ENCODE data around the gene CLRN3.

CLRN3 gene, protein sequence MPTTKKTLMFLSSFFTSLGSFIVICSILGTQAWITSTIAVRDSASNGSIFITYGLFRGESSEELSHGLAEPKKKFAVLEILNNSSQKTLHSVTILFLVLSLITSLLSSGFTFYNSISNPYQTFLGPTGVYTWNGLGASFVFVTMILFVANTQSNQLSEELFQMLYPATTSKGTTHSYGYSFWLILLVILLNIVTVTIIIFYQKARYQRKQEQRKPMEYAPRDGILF

DNA sequence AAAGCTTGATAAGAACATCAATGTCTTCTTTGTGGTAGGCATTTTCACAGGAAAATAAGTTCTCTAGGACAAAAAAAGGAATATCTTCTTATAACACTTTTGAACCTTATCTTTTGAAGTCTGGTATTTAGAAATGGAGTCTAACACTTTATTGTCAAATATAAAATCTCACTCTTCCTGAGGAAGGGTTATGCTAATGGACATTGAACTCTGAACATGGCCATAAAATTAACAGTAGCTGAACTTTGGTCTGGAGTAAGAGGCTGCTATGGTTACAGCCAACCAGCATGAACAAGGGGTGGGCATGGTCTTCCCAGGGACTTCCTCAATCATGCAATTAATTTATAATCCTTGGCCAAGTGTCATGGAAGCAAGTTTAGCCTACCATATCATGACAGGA, at the start of gene CLRN3:
Gene CLRN3, minus strand, starts transcription at position 199 of the 400 bp plus-strand sequence. Its CDS starts 157 bp downstream, at position 42.
- no peak for DNase-seq (ENCODE audit: low spot score)

DNA sequence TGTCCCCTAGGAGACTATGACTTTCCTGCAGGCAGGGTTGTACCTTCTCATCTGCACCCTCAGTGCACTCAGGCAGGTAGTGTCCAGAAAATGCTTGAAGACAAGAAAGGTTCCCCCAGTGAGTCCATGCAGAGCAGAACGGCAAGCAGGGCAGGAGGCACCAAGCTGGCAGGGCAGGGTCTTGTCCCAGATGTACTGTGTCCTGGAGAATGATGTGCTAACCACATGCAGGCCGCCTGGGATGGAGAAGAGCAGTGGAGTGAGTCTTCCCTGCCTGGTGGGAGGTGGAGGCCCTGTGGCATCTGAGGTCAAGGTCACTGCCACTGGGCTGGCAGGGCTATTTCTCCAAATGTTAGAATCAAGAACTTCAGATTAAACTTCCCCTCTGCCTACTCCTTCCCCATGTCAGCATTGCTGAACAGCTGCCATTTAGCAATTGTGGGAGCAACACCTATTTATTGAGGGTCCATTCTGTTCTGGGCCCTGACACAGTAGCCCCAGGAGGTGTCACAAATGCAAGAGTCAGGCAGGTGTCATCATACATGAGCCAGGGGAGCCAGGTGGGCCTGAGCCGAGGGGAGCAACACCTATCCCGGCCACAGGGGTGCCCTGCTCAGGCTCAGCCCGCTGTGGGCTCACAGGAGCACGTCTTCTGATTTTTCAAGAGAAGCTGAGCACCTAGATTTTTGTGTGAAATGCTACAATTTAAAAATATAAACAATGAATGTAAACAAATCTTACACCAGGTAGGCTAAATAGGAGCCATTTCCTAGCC, 48.3 kb upstream of the CLRN3 start:
- DNase-seq (ENCODE audit: low spot score), result no peak

DNA sequence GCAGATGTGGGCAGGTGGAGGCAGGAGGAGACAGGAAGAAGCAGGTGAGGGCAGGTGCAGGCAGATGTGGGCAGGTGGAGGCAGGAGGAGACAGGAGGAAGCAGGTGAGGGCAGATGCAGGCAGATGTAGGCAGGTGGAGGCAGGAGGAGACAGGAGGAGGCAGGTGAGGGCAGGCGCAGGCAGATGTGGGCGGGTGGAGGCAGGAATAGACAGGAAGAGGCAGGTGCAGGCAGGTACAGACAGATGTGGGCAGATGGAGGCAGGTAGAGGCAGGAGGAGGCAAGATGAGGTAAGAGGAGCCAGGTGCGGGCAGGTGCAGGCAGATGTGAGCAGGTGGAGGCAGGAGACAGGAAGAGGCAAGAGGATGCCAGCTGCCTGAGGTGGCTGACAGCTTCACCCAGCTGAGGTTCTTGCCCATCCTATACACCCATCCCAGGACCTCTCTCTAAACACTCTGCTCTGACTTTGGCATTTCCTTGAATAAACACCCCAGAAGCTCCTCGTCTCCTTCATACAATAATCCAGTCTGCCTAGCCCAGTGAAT, 47.1 kb upstream of the CLRN3 start:
- DNase-seq (ENCODE audit: low spot score), result no peak

DNA sequence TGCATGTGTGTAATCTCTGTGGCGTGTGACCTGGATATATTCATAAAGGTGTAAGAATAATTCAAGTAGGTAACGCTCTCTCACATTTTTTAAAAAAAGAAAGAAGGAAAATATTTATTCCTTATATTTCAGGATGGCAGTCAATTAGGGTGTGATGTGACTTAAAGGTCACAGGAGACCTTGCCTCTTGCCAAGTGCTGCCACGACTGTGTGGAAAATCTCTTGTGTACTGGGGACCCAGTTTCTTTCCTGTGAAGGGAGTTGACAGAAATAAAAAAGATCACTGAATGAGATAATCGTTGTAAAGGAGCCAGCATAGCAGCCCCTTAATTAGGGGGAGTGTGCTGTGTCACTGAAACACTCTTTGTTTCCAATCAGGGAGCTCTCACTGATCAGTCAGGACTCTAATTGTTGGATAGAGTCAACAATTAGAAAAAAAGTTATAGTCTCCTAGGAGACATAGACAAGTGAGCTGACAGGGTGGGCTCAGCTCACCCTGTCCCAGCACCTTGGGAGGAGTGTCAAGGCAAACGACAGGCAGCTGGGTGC, 45.2 kb upstream of the CLRN3 start:
- peak; percentile 40 for DNase-seq (ENCODE audit: low spot score)

DNA sequence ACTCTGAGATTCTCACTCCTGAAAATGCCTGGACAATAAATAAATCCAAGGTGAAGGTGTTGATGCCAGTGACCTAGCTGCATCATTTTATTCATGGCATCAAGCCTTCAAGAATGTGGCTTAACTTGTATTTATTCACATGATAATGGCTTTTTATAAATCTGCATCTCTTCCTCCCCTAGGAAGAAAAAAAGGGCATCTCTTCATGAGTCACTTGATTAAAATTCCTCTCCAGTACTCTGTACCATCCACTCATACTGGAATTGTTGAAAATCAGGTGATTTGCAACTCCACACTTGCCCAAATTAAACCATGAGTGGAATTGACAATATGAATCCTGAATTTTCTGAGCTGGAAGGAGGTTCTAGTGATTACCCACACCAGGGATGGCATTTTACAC, 44.3 kb upstream of the CLRN3 start:
- DNase-seq (ENCODE audit: low spot score), result no peak

DNA sequence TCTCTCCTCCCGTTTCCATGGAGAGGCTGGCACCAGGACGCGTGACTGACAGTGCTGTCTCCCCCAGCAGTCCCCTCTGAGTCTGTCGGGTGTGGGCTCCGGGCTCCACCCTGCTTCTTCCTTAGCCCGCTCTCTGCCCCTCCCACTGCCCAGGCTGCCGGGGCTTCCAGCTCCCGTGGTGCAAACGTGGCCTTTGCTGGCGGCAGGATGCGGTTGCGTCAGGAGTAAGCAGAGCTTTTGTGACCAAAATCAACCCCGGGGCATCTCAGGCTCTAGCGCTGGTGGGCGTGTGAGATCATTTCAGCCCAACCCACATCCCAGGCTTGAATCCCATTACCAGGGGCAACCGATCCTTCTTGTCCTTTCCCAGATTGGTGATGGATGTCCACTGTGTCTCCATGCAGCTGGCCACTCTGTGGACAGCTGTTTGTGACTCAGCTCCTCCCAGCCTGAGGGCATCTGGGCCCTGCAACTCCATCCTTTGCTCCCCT, 42.4 kb upstream of the CLRN3 start:
- DNase-seq (ENCODE audit: low spot score), result peak; percentile 43

DNA sequence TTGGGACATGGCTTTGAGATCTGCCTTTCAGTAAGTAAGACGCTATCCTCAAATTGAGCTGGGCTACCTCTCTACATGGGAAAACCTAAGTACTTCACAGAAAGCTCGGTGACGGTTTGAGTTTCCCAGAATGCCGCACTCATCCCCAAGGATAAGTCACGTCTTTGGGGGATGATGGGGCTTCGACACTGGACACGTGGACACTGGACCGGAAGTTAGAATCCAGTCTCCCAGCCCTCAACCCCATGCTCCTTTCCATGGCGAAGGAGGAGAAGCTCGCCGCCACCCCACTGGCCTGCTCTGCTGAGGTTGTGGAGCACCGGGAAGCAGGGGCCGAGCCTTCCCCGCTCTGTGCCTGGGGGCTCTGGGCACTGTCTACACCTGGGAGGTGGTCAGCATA, 41.6 kb upstream of the CLRN3 start:
- no peak for DNase-seq (ENCODE audit: low spot score)

DNA sequence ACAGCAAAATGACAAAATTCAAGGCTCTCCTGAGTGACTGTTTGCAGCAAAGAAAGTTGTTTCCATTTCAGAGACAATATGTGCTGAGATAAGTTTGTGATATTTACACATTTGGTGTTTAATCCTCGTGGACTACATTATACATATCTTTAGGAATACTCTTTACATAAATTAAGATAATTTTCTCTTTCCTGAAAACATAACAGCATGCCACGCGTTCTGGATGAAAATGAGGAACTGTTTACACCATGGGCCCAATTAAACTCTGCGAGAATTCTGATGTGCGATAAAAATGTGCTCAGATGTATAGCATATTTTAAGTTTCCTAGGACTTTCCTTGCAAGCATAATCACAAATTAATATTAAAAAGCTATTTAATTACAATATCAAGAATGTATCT, 40.5 kb upstream of the CLRN3 start:
- no peak for DNase-seq (ENCODE audit: low spot score)

DNA sequence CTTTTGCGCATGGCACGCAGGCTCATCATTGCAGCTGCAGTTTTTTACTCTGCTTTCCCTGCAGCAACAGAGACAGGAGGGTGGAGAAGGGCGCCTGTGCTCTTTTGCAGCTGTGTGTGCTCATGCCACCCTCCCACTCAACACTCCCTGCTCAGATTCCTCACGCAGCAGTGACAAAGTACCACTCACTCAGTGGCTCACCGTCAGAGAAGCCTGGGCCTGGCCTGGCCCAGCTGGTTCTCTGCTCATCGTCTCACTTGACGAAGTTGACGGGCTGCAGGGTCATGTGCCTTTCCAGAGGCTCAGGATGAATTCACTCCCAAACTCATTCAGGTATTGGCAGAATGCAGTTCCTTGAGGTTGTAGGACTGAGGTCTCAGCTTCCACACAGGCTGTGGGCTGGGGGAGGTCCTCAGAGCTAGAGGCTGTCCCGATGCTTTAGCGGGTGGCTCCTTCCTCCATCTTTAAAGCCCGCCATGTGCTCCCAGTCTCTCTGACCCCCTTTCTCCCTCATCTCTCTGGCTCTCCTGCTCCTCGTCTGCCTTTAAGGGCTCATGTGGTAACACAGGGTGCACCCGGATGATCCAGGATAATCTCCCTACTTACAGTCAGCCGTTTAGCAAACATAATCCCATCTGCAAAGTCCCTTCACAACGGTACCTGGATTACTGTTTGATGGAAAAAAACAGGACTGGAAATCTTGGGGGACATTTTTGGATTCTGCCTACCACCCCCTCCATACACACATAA, 40.0 kb upstream of the CLRN3 start:
- DNase-seq (ENCODE audit: low spot score), result peak; percentile 33

DNA sequence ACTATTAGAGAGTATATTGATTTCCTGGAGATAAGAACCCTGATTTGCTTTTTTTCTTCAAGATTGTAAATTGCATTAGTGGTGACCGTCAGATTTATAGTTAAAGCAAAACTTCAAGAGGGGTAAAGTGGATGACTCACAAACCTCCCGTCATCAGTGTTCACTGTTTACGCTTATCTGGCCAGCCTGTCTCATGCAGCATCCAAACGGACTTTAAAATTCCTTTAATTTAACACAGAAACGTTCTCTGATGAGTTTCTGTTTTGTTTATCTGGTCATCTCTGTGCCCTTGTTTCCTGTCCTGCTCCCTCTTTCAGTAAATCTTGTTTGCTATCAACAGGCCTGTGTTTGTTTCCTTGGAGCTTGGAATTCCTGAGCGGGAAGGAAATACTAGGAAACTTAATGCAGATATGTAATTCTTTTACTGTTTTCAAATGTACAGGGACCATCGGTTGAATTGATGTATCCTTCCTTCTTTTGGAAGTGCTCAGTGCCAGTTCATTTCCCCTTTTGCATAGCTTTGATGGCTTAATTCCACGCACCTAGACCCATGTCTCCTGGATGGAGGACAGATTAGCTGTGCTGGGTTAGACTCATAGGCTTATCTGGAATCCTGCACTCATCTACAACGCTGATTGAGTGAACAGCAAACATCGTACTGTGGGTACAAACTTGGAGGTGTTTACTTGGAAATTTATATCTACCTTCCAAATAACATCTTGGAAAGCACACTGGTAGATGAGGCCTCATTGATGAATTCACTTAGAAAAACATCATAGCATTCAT, 35.5 kb upstream of the CLRN3 start:
- no peak for DNase-seq (ENCODE audit: low spot score)

DNA sequence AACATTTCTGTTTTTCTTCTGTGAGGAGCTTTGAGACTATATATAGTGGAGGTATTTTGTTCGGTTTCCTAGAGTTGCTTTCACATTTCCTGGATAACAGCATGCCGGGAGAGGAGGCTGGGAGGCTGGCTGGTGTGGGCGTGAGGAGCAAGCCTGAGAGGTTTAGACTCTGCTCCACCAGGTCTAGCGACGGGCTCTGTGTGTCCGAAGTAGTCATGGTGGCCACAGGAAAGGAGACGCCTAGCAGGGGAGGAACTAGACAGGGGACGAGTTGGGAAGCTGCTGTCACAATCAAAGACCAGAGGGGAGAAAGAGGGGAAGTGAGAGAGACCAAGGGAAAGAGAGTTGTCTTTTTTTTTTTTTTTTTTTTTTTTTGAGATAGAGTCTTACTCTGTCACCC, 33.7 kb upstream of the CLRN3 start:
- peak; percentile 60 for DNase-seq (ENCODE audit: low spot score)

DNA sequence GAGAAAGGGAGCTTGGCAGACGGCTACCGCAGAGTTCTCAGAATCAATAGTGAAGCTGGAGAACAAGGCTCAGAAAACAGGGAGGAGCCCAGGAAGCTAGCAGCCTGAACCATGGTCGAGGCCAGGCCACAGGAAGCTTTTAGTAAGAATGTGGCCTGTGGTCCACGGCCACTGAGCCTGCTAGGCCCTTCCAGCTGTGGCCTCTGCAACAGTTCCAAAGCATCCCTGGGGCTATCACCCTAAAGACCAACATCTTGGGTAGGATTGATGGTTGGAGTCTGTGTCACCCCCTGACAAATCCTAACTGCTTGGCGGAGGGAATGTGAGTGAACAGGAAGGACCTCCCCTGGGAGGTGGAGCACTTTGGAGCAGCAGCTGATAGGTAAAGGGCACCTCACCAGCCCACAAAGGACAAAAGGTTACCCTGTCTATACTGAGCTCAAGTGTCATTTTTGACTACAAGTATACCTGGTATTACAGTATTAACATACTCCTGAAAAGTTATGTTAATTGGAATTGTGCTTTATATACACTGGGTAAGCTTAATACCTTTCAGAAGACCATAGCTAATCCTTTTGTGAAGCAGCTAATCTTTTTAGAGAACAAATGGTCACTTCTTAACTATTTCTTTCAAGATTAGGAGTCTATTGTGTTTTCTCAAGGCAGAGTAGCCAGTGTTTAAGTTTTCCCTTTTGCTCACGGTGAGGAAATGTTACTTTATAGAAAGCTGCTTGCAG, 32.9 kb upstream of the CLRN3 start:
- no peak for DNase-seq (ENCODE audit: low spot score)

DNA sequence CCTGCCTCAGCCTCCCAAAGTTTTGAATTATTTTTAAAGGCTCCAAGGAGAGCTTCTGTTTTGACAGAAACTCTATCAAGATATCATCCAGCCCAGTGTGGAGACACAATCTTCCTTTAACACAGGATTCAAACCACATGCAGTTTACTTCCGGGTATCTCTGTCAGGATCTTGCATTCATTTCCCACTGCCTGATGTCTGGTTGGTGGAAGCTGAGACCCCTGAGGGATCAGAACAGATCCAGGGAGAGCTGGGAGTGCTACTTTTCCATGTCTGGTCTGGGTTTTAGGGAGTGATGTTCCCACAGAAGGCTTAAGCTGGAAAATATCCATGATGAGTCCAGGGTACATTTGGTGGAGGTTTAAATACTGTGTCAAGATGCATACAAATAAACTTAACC, 30.9 kb upstream of the CLRN3 start:
- DNase-seq (ENCODE audit: low spot score), result no peak

DNA sequence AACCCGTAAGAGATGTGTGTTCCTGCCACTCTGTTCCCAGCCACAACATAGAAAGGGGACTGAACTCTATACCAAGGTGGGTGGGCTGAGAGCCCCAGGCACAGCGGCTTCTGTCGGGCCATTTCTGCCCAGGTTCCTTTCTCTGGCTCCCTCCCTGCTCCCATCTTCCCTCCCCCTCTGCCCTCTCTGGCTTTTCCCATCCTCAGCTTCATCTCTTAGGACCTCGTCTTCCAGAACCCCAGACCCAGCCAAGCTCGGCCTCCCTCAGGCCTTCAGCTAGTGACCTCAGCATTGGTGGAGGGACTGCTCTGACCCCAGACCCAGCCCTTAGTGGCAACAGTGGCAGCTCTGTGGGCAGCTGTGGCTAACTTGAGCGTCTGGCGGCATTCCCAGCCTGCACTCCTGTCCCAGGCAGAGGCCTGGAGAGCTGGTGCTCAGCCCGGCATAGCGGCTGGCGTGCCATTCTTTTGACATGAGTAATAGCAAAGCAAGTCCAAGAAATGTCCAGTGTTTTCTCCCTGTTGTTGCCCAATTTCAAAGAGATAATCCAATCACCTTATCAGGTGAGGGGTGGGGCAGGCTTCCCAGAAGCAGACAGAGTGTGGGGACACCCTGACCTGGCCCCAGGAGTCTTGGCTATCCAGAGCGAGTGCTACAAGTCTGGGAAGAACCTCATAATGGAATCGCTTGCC, 30.1 kb upstream of the CLRN3 start:
- DNase-seq (ENCODE audit: low spot score), result peak; percentile 66

DNA sequence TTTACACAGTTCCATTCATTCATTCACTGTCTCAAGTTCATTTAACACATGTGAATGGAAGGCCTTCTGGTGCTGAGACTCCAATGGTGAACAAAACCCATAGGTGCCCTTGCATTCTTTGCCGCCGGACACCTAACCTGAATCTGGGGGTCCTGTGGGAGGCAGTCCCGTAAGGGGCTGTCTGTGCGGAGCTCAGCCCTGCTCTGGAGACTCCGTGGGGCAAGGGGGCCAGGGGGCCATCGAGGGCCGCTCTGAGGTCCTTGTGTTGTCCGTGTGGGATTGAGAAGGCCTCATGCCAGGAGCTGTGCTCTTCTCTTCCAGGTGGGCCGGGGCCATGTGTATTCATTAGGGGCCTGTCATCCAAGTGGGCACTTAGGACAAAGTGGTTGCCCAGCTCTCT, 29.5 kb upstream of the CLRN3 start:
- DNase-seq (ENCODE audit: low spot score), result no peak

DNA sequence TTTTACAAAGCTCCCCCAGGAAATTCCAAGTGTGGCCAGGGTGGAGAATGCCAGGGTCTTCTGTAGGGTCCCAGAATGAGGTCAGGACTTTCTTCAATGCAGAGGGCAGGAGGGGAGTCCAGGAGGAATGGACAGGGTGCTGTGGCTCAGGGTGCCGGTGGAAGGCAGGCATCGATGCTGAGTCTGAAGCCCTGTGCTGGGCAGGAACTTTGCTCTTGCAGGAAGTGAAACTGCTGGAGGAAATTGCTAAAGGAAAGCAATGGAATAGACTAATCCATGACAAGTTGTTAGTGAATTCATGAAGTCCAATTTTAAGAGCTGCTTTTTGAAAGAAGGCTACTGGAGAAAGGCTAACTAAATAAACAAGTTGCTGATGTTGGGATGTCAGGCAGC, 29.0 kb upstream of the CLRN3 start:
- peak; percentile 56 for DNase-seq (ENCODE audit: low spot score)

DNA sequence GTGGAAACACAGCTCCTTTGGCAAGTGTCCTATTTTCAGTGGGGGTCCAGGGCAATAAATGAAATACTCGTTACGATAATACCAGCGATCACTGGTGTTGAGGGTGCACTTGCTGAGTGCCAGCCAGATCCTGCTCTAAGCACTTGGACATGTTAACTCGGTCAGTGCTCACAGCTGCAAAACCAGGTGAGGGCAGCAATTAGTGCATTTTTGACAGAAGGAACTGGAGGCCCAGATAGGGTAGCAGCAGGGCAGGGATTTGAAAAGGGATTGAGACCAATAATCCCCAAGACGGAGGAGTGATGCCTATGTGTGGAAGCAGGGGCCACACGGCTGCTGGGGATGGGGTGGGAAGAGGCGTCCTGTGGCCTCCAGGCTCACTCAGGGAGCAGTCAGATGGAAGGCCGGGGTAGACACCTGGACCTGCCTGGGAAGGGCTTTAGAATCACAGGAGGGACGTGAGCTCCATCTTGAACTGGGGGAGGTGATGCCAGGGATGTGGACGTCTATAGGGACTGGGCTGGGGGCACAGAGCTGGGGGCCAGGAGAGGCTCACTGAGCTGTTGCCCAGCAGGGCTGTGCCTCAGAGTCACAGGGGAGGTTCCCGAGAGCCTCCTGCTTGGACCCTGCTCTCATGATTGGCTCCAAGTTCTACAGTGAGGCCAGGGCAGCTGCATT, 28.5 kb upstream of the CLRN3 start:
- DNase-seq (ENCODE audit: low spot score), result no peak

DNA sequence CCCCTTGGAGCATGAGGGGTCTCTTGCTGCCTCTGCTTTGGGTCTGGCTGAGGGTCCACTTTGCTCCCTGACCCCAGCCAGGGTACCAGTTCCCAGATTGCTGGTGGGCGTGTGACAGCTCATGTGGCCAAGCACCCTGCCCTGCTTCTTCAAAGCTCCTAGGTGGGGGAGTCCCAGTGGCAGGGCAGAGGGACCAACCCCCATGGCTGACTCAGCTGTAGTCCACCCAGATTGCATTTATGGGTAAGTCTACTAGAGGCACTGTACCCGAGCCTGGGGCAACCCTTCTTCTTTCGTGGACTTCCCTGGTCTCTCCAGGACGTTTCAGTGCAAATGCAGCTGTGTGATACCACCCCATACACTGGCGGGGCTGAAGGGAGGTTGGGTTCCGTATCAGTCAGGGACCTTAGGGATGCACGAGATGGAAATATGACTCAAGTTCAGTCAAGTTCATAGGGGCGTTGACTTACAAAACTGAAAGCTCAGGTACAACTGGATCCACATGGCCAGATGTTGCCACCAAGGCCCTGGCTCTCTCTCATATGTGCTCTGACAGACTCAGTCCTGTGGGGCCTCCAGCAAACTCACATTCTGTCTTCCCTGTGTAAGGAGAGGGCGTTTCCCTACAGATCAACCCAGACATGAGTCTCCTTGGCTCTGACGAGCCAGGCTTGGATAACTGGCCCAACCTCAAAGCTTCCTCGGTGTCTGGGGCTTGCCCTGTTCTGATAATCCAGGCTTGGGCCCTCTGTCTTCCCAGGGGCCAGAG, 27.7 kb upstream of the CLRN3 start:
- no peak for DNase-seq (ENCODE audit: low spot score)
